HepG2 (cell line): ENCODE data around the gene HLF. TPM values are rescaled to one million over a fixed set of nuclear protein-coding genes. Genes with fewer than 3 reads are reported as not detected.

ENCODE experiments used
- AGO1 ChIP-seq: fragments of 200-400 bp; formaldehyde crosslinking; IDR thresholded peaks from 2 replicates; pipeline ENCODE4 v1.6.1; 2017; ENCODE audit warnings: mild to moderate bottlenecking, low read depth, low read length, moderate library complexity; ENCODE audit not compliant: poor library complexity, severe bottlenecking
- HNF4A ChIP-seq: sonication (generic); formaldehyde crosslinking; IDR thresholded peaks from 2 replicates; pipeline ENCODE4 v1.4.0; 2020; ENCODE audit warnings: missing genetic modification reagents
- HNF4G ChIP-seq, 2 experiments: sonication (generic) in 1 of 2; formaldehyde crosslinking in 1 of 2; IDR thresholded peaks; 2 replicates each; pipeline versions ENCODE4 v1.4.0 to v1.6.1; 2011 to 2020; ENCODE audit warnings: borderline replicate concordance in 2 of 2, low read depth in 2 of 2, mild to moderate bottlenecking in 2 of 2, low read length in 1 of 2, missing genetic modification reagents in 1 of 2, moderate library complexity in 1 of 2
- JDP2 ChIP-seq: sonication (generic); formaldehyde crosslinking; IDR thresholded peaks from 2 replicates; pipeline ENCODE4 v1.8.1; 2022; ENCODE audit warnings: missing genetic modification reagents, borderline replicate concordance
- KAT7 ChIP-seq: IDR thresholded peaks from 2 replicates; pipeline ENCODE4 v1.6.1; 2018; ENCODE audit warnings: borderline replicate concordance, missing compliant biosample characterization
- KDM2A ChIP-seq: sonication (generic); formaldehyde crosslinking; IDR thresholded peaks from 2 replicates; pipeline ENCODE4 v1.4.0; 2020; ENCODE audit warnings: low read depth, missing genetic modification reagents, borderline replicate concordance
- KLF16 ChIP-seq, 2 experiments: sonication (generic) in 1 of 2; formaldehyde crosslinking in 1 of 2; IDR thresholded peaks; 2 replicates each; pipeline versions ENCODE4 v1.6.1 to v1.8.0; 2016 to 2023; ENCODE audit warnings: missing genetic modification reagents in 2 of 2, missing compliant biosample characterization in 1 of 2
- MAFF ChIP-seq: IDR thresholded peaks from 2 replicates; pipeline ENCODE4 v1.6.1; 2011; ENCODE audit warnings: low read depth, low read length, improper control_type of control experiment
- MAFG ChIP-seq: sonication (generic); formaldehyde crosslinking; IDR thresholded peaks from 2 replicates; pipeline ENCODE4 v1.5.1; 2020; ENCODE audit warnings: mild to moderate bottlenecking, missing genetic modification reagents
- POGK ChIP-seq: sonication (generic); formaldehyde crosslinking; conservative IDR thresholded peaks from 2 replicates; pipeline ENCODE4 v1.8.0; 2022; ENCODE audit warnings: mild to moderate bottlenecking, moderate library complexity, missing genetic modification reagents
- POLR2AphosphoS2 ChIP-seq: IDR thresholded peaks from 2 replicates; pipeline ENCODE4 v1.6.1; 2011; ENCODE audit warnings: low read depth, low read length, improper control_type of control experiment
- PRMT3 ChIP-seq: sonication (generic); formaldehyde crosslinking; IDR thresholded peaks from 2 replicates; pipeline ENCODE4 v1.8.1; 2022; ENCODE audit warnings: low read depth, mild to moderate bottlenecking, moderate library complexity, missing genetic modification reagents, borderline replicate concordance
- RFXANK ChIP-seq: IDR thresholded peaks from 2 replicates; pipeline ENCODE4 v1.6.1; 2016
- SIN3A ChIP-seq: IDR thresholded peaks from 2 replicates; pipeline ENCODE4 v1.6.1; 2011; ENCODE audit warnings: low read depth, mild to moderate bottlenecking, control low read depth, low read length, borderline replicate concordance
- SMAD3 ChIP-seq: sonication (generic); formaldehyde crosslinking; IDR thresholded peaks from 2 replicates; pipeline ENCODE4 v1.4.0; 2020; ENCODE audit warnings: missing genetic modification reagents
- STAG1 ChIP-seq: sonication (generic); formaldehyde crosslinking; IDR thresholded peaks from 2 replicates; pipeline ENCODE4 v1.4.0; 2020; ENCODE audit warnings: missing genetic modification reagents
- TGIF2 ChIP-seq: IDR thresholded peaks from 2 replicates; pipeline ENCODE4 v1.6.1; 2016; ENCODE audit warnings: control low read depth, missing compliant biosample characterization
- YEATS2 ChIP-seq: sonication (generic); formaldehyde crosslinking; IDR thresholded peaks from 2 replicates; pipeline ENCODE4 v1.4.0; 2020; ENCODE audit warnings: missing genetic modification reagents, borderline replicate concordance
- ZNF205 ChIP-seq: IDR thresholded peaks from 2 replicates; pipeline ENCODE4 v1.6.1; 2018; ENCODE audit warnings: missing biosample characterization, missing genetic modification reagents
- ZNF329 ChIP-seq: sonication (generic); formaldehyde crosslinking; IDR thresholded peaks from 2 replicates; pipeline ENCODE4 v1.9.0; 2021; ENCODE audit warnings: low read depth, mild to moderate bottlenecking, missing genetic modification reagents
- ZNF382 ChIP-seq: sonication (generic); formaldehyde crosslinking; IDR thresholded peaks from 2 replicates; pipeline ENCODE4 v1.5.0; 2020; ENCODE audit warnings: missing genetic modification reagents, mild to moderate bottlenecking, borderline replicate concordance
- ZNF484 ChIP-seq: sonication (generic); formaldehyde crosslinking; IDR thresholded peaks from 2 replicates; pipeline ENCODE4 v1.5.1; 2020; ENCODE audit warnings: mild to moderate bottlenecking, low read depth, missing genetic modification reagents, borderline replicate concordance
- ZNF569 ChIP-seq: sonication (generic); formaldehyde crosslinking; IDR thresholded peaks from 2 replicates; pipeline ENCODE4 v1.5.0; 2020; ENCODE audit warnings: mild to moderate bottlenecking, missing genetic modification reagents, moderate library complexity, borderline replicate concordance
- ZNF7 ChIP-seq: IDR thresholded peaks from 2 replicates; pipeline ENCODE4 v1.6.1; 2016; ENCODE audit warnings: missing biosample characterization, missing genetic modification reagents
- ZNF790 ChIP-seq: sonication (generic); formaldehyde crosslinking; IDR thresholded peaks from 2 replicates; pipeline ENCODE4 v1.8.0; 2022; ENCODE audit warnings: missing genetic modification reagents, mild to moderate bottlenecking, borderline replicate concordance
- polyA plus RNA-seq, 8 experiments: library from polyadenylated mRNA; depleted of rRNA in 3 of 8; stranded (reverse) in 7 of 8; unstranded in 1 of 8; fragments of >200 nt; fragmentation: Illumina TruSeq in 4 of 8; extraction: Trizol in 4 of 8; gene quantifications; 2 replicates each; pipeline versions ENCODE4 v1.2.1 to v1.2.3, GENCODE V29; 2011 to 2016; ENCODE audit warnings: low read depth in 4 of 8, missing spikeins in 1 of 8, mixed read lengths in 1 of 8; ENCODE audit not compliant: insufficient read depth in 1 of 8
- total RNA-seq, 5 experiments: library from RNA; depleted of rRNA; stranded (reverse); fragments of >200 nt; fragmentation: Illumina TruSeq; extraction: Trizol; gene quantifications; 2 replicates each; pipeline ENCODE4 v1.2.3, GENCODE V29; 2016; ENCODE audit warnings: low read depth in 1 of 5
- TF ChIP-seq, protein P1 (sequence below): IDR thresholded peaks from 2 replicates; pipeline ENCODE4 v1.6.1; 2016; ENCODE audit warnings: missing compliant biosample characterization, missing genetic modification reagents, borderline replicate concordance
- TF ChIP-seq, protein P2 (sequence below): sonication (generic); formaldehyde crosslinking; IDR thresholded peaks from 2 replicates; pipeline ENCODE4 v1.4.0; 2020; ENCODE audit warnings: missing genetic modification reagents

Gene HLF
- total and polyA plus RNA-seq, 2 of the 13 experiments (the other 11 are each of a cell fraction or from before 2014, with no cell fraction given) = 202 to 346 TPM

- TF ChIP-seq, protein P1, sequence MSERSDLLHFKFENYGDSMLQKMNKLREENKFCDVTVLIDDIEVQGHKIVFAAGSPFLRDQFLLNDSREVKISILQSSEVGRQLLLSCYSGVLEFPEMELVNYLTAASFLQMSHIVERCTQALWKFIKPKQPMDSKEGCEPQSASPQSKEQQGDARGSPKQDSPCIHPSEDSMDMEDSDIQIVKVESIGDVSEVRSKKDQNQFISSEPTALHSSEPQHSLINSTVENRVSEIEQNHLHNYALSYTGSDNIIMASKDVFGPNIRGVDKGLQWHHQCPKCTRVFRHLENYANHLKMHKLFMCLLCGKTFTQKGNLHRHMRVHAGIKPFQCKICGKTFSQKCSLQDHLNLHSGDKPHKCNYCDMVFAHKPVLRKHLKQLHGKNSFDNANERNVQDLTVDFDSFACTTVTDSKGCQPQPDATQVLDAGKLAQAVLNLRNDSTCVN = no peak; the same call in 1 of the 2 replicates
- TF ChIP-seq SMAD3 (no peak), ZNF484 (CRISPR knock-in tag) (no peak), STAG1 (peak; percentile 26; the same call in 1 of the 2 replicates), ZNF205 (no peak), MAFG (CRISPR knock-in tag) (no peak), KDM2A (CRISPR knock-in tag) (no peak), HNF4G (IDR thresholded peaks at IDR 0.05; ENCODE audit: borderline replicate concordance, low read depth, low read length) (peak; percentile 18; the same call in 1 of the 2 replicates), HNF4G (CRISPR knock-in tag; IDR thresholded peaks at IDR 0.05; ENCODE audit: borderline replicate concordance, low read depth) (0 out of 2 replicates have a peak, but pooled peaks have one; percentile 35), PRMT3 (CRISPR knock-in tag) (peak; percentile 60; the same call in 1 of the 2 replicates), YEATS2 (no peak), MAFF (no peak), SIN3A (peak; percentile 68; the same call in 1 of the 2 replicates), POLR2AphosphoS2 (no peak), POGK (CRISPR knock-in tag) (no peak), ZNF569 (no peak), TGIF2 (0 out of 2 replicates have a peak, but pooled peaks have one; percentile 62), RFXANK (CRISPR knock-in tag) (no peak), KLF16 (CRISPR knock-in tag; IDR thresholded peaks at IDR 0.05) (0 out of 4 replicates have a peak, but pooled peaks of 1 of the 2 experiments have one; percentile 28), HNF4A (CRISPR knock-in tag) (no peak), KAT7 (CRISPR knock-in tag) (no peak), ZNF329 (CRISPR knock-in tag) (peak; percentile 84; the same call in 1 of the 2 replicates), ZNF7 (CRISPR knock-in tag) (no peak), AGO1 (no peak), JDP2 (CRISPR knock-in tag) (no peak), ZNF790 (CRISPR knock-in tag) (peak; percentile 80; the same call in 1 of the 2 replicates), ZNF382 (CRISPR knock-in tag) (no peak)
- TF ChIP-seq, protein P2, sequence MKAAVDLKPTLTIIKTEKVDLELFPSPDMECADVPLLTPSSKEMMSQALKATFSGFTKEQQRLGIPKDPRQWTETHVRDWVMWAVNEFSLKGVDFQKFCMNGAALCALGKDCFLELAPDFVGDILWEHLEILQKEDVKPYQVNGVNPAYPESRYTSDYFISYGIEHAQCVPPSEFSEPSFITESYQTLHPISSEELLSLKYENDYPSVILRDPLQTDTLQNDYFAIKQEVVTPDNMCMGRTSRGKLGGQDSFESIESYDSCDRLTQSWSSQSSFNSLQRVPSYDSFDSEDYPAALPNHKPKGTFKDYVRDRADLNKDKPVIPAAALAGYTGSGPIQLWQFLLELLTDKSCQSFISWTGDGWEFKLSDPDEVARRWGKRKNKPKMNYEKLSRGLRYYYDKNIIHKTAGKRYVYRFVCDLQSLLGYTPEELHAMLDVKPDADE (CRISPR knock-in tag) = no peak
Measured at GRCh38 chr17:55264645-55265298, at the start of gene HLF (continued).
